Measurements from ENCODE around the gene GRK2.
A peak's percentile ranks its signal among the peaks of the same experiment; 100 is the strongest.
"Not testable (repeated sequence)": the region's sequence is repeated elsewhere in the genome, so short reads cannot be mapped to it uniquely, and the experiment has no call there.

GRK2 gene

GRCh38 chr11:67316882-67317204, 50.6 kb downstream of the GRK2 start:
- Histone ChIP-seq H2AK5ac (ENCODE audit: low read depth, low read length) (no peak overlapping the region), H2BK5ac (ENCODE audit: low read length) (no peak overlapping the region), H4K8ac (ENCODE audit: low read depth, low read length) (no peak overlapping the region), H3K79me1 (ENCODE audit: low read depth, low read length) (no peaks in the 10 kb centered on the region), H3K27me3 (ENCODE audit: control insufficient read depth in 3 of 3, insufficient read depth in 3 of 3, low read depth in 1 of 3, low read length in 3 of 3) (peaks cover 0 to 9% (median 0%) of the 10 kb centered on the region in 3 experiments), H3K36me3 (replicated peaks in 1 of 2; ENCODE audit: control insufficient read depth in 2 of 2, insufficient read depth in 2 of 2, low read length in 2 of 2) (peaks cover 0 to 1% of the 10 kb centered on the region in 2 donors), H3K14ac (ENCODE audit: low read length) (no peak overlapping the region), H2AFZ (ENCODE audit: low read length) (peak overlapping the region; percentile 98), H2BK12ac (ENCODE audit: low read length) (no peak overlapping the region), H3K4me1 (ENCODE audit: control insufficient read depth in 2 of 2, insufficient read depth in 1 of 2, low read depth in 1 of 2, low read length in 2 of 2) (peaks cover 3 to 5% of the 10 kb centered on the region in 2 donors), H3K9ac (ENCODE audit: low read depth, low read length, poor library complexity) (no peak overlapping the region), H2BK15ac (ENCODE audit: low read length) (no peak overlapping the region), H3K4ac (ENCODE audit: low read length) (no peak overlapping the region), H2BK120ac (ENCODE audit: low read depth, low read length) (no peak overlapping the region), H4K91ac (ENCODE audit: low read depth, low read length, poor library complexity) (no peak overlapping the region), H3K4me3 (ENCODE audit: low read length in 2 of 2) (peak overlapping the region; percentile 88 to 90), H3K23ac (ENCODE audit: low read depth, low read length, poor library complexity) (no peak overlapping the region), H3K27ac (replicated peaks; ENCODE audit: low read length) (peak overlapping the region; percentile 96), H3K4me2 (ENCODE audit: insufficient read depth, low read length, poor library complexity, severe bottlenecking) (peak overlapping the region; percentile 92), H3K9me3 (replicated peaks in 1 of 2; ENCODE audit: control insufficient read depth in 2 of 2, insufficient read depth in 1 of 2, low read depth in 1 of 2, low read length in 2 of 2) (no peaks in the 10 kb centered on the region), H3K18ac (ENCODE audit: low read length) (no peak overlapping the region)
- WGBS, 2 donors (ENCODE audit: extremely low coverage in 2 of 2, insufficient read length in 2 of 2, insufficient replicate concordance in 1 of 2): no CpG with 5 or more reads among the region's 10 CpGs
- no peak for DNase-seq (ENCODE audit: low spot score)

- Histone ChIP-seq H3K27me3 (ENCODE audit: control insufficient read depth in 3 of 3, insufficient read depth in 3 of 3, low read depth in 1 of 3, low read length in 3 of 3) (peaks cover 0 to 9% (median 0%) of the 10 kb centered on the region in 3 experiments), H2AFZ (ENCODE audit: low read length) (peak overlapping the region; percentile 98), H2BK12ac (ENCODE audit: low read length) (no peak overlapping the region), H3K4me2 (ENCODE audit: insufficient read depth, low read length, poor library complexity, severe bottlenecking) (peak overlapping the region; percentile 92), H3K36me3 (replicated peaks in 1 of 2; ENCODE audit: control insufficient read depth in 2 of 2, insufficient read depth in 2 of 2, low read length in 2 of 2) (peaks cover 0 to 1% of the 10 kb centered on the region in 2 donors), H3K79me1 (ENCODE audit: low read depth, low read length) (no peaks in the 10 kb centered on the region), H3K9ac (ENCODE audit: low read depth, low read length, poor library complexity) (peak overlapping the region; percentile 90), H3K4me3 (ENCODE audit: low read length in 2 of 2) (peak overlapping the region; percentile 88 to 90), H3K27ac (replicated peaks; ENCODE audit: low read length) (peak overlapping the region; percentile 96), H3K4ac (ENCODE audit: low read length) (no peak overlapping the region), H2BK120ac (ENCODE audit: low read depth, low read length) (no peak overlapping the region), H4K8ac (ENCODE audit: low read depth, low read length) (no peak overlapping the region), H4K91ac (ENCODE audit: low read depth, low read length, poor library complexity) (no peak overlapping the region), H3K18ac (ENCODE audit: low read length) (peak overlapping the region; percentile 97), H3K14ac (ENCODE audit: low read length) (no peak overlapping the region), H3K9me3 (replicated peaks in 1 of 2; ENCODE audit: control insufficient read depth in 2 of 2, insufficient read depth in 1 of 2, low read depth in 1 of 2, low read length in 2 of 2) (no peaks in the 10 kb centered on the region), H3K23ac (ENCODE audit: low read depth, low read length, poor library complexity) (peak overlapping the region; percentile 92), H2BK5ac (ENCODE audit: low read length) (peak overlapping the region; percentile 59), H3K4me1 (ENCODE audit: control insufficient read depth in 2 of 2, insufficient read depth in 1 of 2, low read depth in 1 of 2, low read length in 2 of 2) (peaks cover 3 to 5% of the 10 kb centered on the region in 2 donors), H2AK5ac (ENCODE audit: low read depth, low read length) (no peak overlapping the region), H2BK15ac (ENCODE audit: low read length) (no peak overlapping the region)
- WGBS, 2 donors (ENCODE audit: extremely low coverage in 2 of 2, insufficient read length in 2 of 2, insufficient replicate concordance in 1 of 2): no CpG with 5 or more reads among the region's 55 CpGs
- DNase-seq (ENCODE audit: low spot score): peak; percentile 99
Observed at GRCh38 chr11:67317205-67317887, 51.1 kb downstream of the GRK2 start.

GRCh38 chr11:67317888-67318555, 51.7 kb downstream of the GRK2 start:
- no CpG with 5 or more reads among the region's 53 CpGs for WGBS, 2 donors (ENCODE audit: extremely low coverage in 2 of 2, insufficient read length in 2 of 2, insufficient replicate concordance in 1 of 2)
- no peak for DNase-seq (ENCODE audit: low spot score)
- no peaks in the 10 kb centered on the region for H3K79me1 ChIP-seq (ENCODE audit: low read depth, low read length)

GRCh38 chr11:67318876-67319275, 52.6 kb downstream of the GRK2 start:
- H3K4me1 ChIP-seq (ENCODE audit: control insufficient read depth in 2 of 2, insufficient read depth in 1 of 2, low read depth in 1 of 2, low read length in 2 of 2); H3K27ac ChIP-seq (replicated peaks; ENCODE audit: low read length); H3K9ac ChIP-seq (ENCODE audit: low read depth, low read length, poor library complexity); H2BK120ac ChIP-seq (ENCODE audit: low read depth, low read length); H3K27me3 ChIP-seq (ENCODE audit: control insufficient read depth in 3 of 3, insufficient read depth in 3 of 3, low read depth in 1 of 3, low read length in 3 of 3); H2BK15ac ChIP-seq (ENCODE audit: low read length); H3K18ac ChIP-seq (ENCODE audit: low read length); H3K79me1 ChIP-seq (ENCODE audit: low read depth, low read length); H2BK5ac ChIP-seq (ENCODE audit: low read length); H3K4ac ChIP-seq (ENCODE audit: low read length); H4K8ac ChIP-seq (ENCODE audit: low read depth, low read length); DNase-seq (ENCODE audit: low spot score); H3K4me2 ChIP-seq (ENCODE audit: insufficient read depth, low read length, poor library complexity, severe bottlenecking); H3K14ac ChIP-seq (ENCODE audit: low read length); H3K9me3 ChIP-seq (replicated peaks in 1 of 2; ENCODE audit: control insufficient read depth in 2 of 2, insufficient read depth in 1 of 2, low read depth in 1 of 2, low read length in 2 of 2); H3K23ac ChIP-seq (ENCODE audit: low read depth, low read length, poor library complexity); H2AFZ ChIP-seq (ENCODE audit: low read length); H3K36me3 ChIP-seq (replicated peaks in 1 of 2; ENCODE audit: control insufficient read depth in 2 of 2, insufficient read depth in 2 of 2, low read length in 2 of 2); H2BK12ac ChIP-seq (ENCODE audit: low read length); H4K91ac ChIP-seq (ENCODE audit: low read depth, low read length, poor library complexity); H2AK5ac ChIP-seq (ENCODE audit: low read depth, low read length): not testable (repeated sequence)
- WGBS, 2 donors (ENCODE audit: extremely low coverage in 2 of 2, insufficient read length in 2 of 2, insufficient replicate concordance in 1 of 2): no CpG with 5 or more reads among the region's 12 CpGs
- peak overlapping the region in 1 of 2 donors; percentile 88 for H3K4me3 ChIP-seq (ENCODE audit: low read length in 2 of 2)

More at GRCh38 chr11:67317888-67318555, 51.7 kb downstream of the GRK2 start:
- peak overlapping the region; percentile 88 for H3K9ac ChIP-seq (ENCODE audit: low read depth, low read length, poor library complexity)
- H4K91ac ChIP-seq (ENCODE audit: low read depth, low read length, poor library complexity): no peak overlapping the region
- H2BK12ac ChIP-seq (ENCODE audit: low read length): no peak overlapping the region
- H2BK5ac ChIP-seq (ENCODE audit: low read length): peak overlapping the region; percentile 59
- no peak overlapping the region for H3K14ac ChIP-seq (ENCODE audit: low read length)
- peak overlapping the region; percentile 90 for H3K18ac ChIP-seq (ENCODE audit: low read length)
- peak overlapping the region; percentile 92 for H3K4me2 ChIP-seq (ENCODE audit: insufficient read depth, low read length, poor library complexity, severe bottlenecking)
- H3K23ac ChIP-seq (ENCODE audit: low read depth, low read length, poor library complexity): peak overlapping the region; percentile 92
- H4K8ac ChIP-seq (ENCODE audit: low read depth, low read length): no peak overlapping the region
- H2BK120ac ChIP-seq (ENCODE audit: low read depth, low read length): no peak overlapping the region
- peak overlapping the region; percentile 98 for H2AFZ ChIP-seq (ENCODE audit: low read length)
- H3K36me3 ChIP-seq (replicated peaks in 1 of 2; ENCODE audit: control insufficient read depth in 2 of 2, insufficient read depth in 2 of 2, low read length in 2 of 2): peaks cover 0 to 1% of the 10 kb centered on the region in 2 donors
- H3K27ac ChIP-seq (replicated peaks; ENCODE audit: low read length): no peak overlapping the region
- H2AK5ac ChIP-seq (ENCODE audit: low read depth, low read length): no peak overlapping the region
- H3K9me3 ChIP-seq (replicated peaks in 1 of 2; ENCODE audit: control insufficient read depth in 2 of 2, insufficient read depth in 1 of 2, low read depth in 1 of 2, low read length in 2 of 2): no peaks in the 10 kb centered on the region
- H3K4me3 ChIP-seq (ENCODE audit: low read length in 2 of 2): peak overlapping the region; percentile 88 to 90
- H3K4ac ChIP-seq (ENCODE audit: low read length): no peak overlapping the region
- peaks cover 0 to 9% (median 0%) of the 10 kb centered on the region in 3 experiments for H3K27me3 ChIP-seq (ENCODE audit: control insufficient read depth in 3 of 3, insufficient read depth in 3 of 3, low read depth in 1 of 3, low read length in 3 of 3)
- H3K4me1 ChIP-seq (ENCODE audit: control insufficient read depth in 2 of 2, insufficient read depth in 1 of 2, low read depth in 1 of 2, low read length in 2 of 2): peaks cover 5 to 6% of the 10 kb centered on the region in 2 donors
- no peak overlapping the region for H2BK15ac ChIP-seq (ENCODE audit: low read length)
